K562 (cell line): Measurements from ENCODE around the gene CCDC106. TPM values are rescaled to one million over a fixed set of nuclear protein-coding genes. Genes with fewer than 3 reads are reported as not detected.

ENCODE experiments used
- ATAC-seq: fragments of 200-7000 bp; cut with Tn5 transposase; 3 replicates; pipeline ENCODE4 v1.9.1; 2020; ENCODE audit warnings: moderate library complexity
- BruUV-seq: library from RNA; stranded (reverse); fragments of 400-500 nt; replicated peaks from 2 replicates; lab custom pipeline; 2021; lab: Mats Ljungman, UMichigan
- CTCF ChIA-PET: fragments of 300-600 bp; formaldehyde crosslinking; extraction: SDS; loops from one replicate; lab custom pipeline; 2021; ENCODE audit warnings: low intra/inter-chr PET ratio; lab: Yijun Ruan, JAX
- POLR2A ChIA-PET: fragments of 300-600, 350-650 bp; sonication (Branson Sonifier 250); formaldehyde crosslinking; extraction: SDS; loops from one replicate; lab custom pipeline; 2021; ENCODE audit warnings: antibody characterized with exemption, inconsistent platforms; lab: Yijun Ruan, JAX
- DNase-seq, 4 experiments: peaks; one replicate each; pipeline versions ENCODE4 v3.0.0 to v3.0.0-alpha.2; 2011 to 2018; ENCODE audit warnings: low spot score in 3 of 4, mixed read lengths in 3 of 4; ENCODE audit errors: extremely low read depth in 1 of 4
- FAIRE-seq: peaks from 2 replicates; lab custom pipeline; 2011; peaks lifted over from hg19 to GRCh38; lab: Jason Lieb, UNC
- H2AFZ ChIP-seq: 2 replicates; pipeline ENCODE4 v1.6.0; 2011; ENCODE audit warnings: low read depth, low read length, control low read depth, inconsistent platforms
- H3K27ac ChIP-seq: fragments of 200-600 bp; 3 replicates; pipeline ENCODE4 v1.8.0; 2011; ENCODE audit warnings: low read depth, mild to moderate bottlenecking, control low read depth, inconsistent platforms, low read length, moderate library complexity, mixed read lengths; ENCODE audit errors: extremely low read depth
- H3K27me3 ChIP-seq, 2 experiments: fragments of 300-600 bp in 1 of 2; 2 replicates in 1 of 2; 3 replicates in 1 of 2; pipeline versions ENCODE4 v1.6.0 to v1.8.0; 2011; ENCODE audit warnings: inconsistent platforms in 2 of 2, low read length in 2 of 2, mild to moderate bottlenecking in 1 of 2, mixed read lengths in 1 of 2, moderate library complexity in 1 of 2; ENCODE audit not compliant: control insufficient read depth in 2 of 2, insufficient read depth in 2 of 2
- H3K36me3 ChIP-seq: fragments of 300-600 bp; 3 replicates; pipeline ENCODE4 v1.8.0; 2011; ENCODE audit warnings: mild to moderate bottlenecking, low read length, inconsistent platforms; ENCODE audit not compliant: control insufficient read depth, insufficient read depth
- H3K4me1 ChIP-seq, 2 experiments: fragments of 200-600 bp in 1 of 2; replicated peaks in 1 of 2; 2 replicates in 1 of 2; 3 replicates in 1 of 2; pipeline versions ENCODE4 v1.5.1 to v1.8.0; 2011; ENCODE audit warnings: inconsistent platforms in 2 of 2, low read length in 2 of 2, mild to moderate bottlenecking in 1 of 2, mixed read lengths in 1 of 2, moderate library complexity in 1 of 2; ENCODE audit not compliant: control insufficient read depth in 2 of 2, insufficient read depth in 2 of 2
- H3K4me2 ChIP-seq: 2 replicates; pipeline ENCODE4 v1.6.1; 2011; ENCODE audit warnings: low read length, control low read depth, inconsistent platforms, mixed read lengths; ENCODE audit not compliant: insufficient read depth
- H3K4me3 ChIP-seq: fragments of 200-600 bp; sonication (generic), shearing (Covaris generic); 2 replicates; pipeline ENCODE4 v1.5.1; 2016; ENCODE audit warnings: control low read depth, inconsistent platforms
- H3K79me2 ChIP-seq: fragments of 200-600 bp; 3 replicates; pipeline ENCODE4 v1.8.0; 2011; ENCODE audit warnings: low read length, inconsistent platforms; ENCODE audit not compliant: control insufficient read depth, insufficient read depth
- H3K9ac ChIP-seq, 2 experiments: 2 replicates each; pipeline versions ENCODE4 v1.6.0 to v1.6.1; 2011; ENCODE audit warnings: low read depth in 2 of 2, low read length in 2 of 2, control low read depth in 1 of 2, inconsistent platforms in 1 of 2, mild to moderate bottlenecking in 1 of 2, mixed read lengths in 1 of 2; ENCODE audit not compliant: insufficient read depth in 1 of 2
- H3K9me1 ChIP-seq: one replicate; pipeline ENCODE4 v1.6.0; 2011; ENCODE audit warnings: inconsistent platforms, mild to moderate bottlenecking, low read length, moderate library complexity; ENCODE audit not compliant: control insufficient read depth, insufficient read depth
- H3K9me3 ChIP-seq: replicated peaks from 2 replicates; pipeline ENCODE4 v1.5.1; 2011; ENCODE audit warnings: low read depth, low read length, inconsistent platforms; ENCODE audit not compliant: control insufficient read depth, insufficient read depth
- H4K20me1 ChIP-seq: replicated peaks from 2 replicates; pipeline ENCODE4 v1.6.1; 2011; ENCODE audit warnings: low read length, inconsistent platforms, mixed read lengths; ENCODE audit not compliant: control insufficient read depth, insufficient read depth
- BCOR ChIP-seq: fragments of 450-650 bp; IDR thresholded peaks from 2 replicates; pipeline ENCODE4 v1.6.1; 2016
- BRD9 ChIP-seq: fragments of 450-650 bp; IDR thresholded peaks from 2 replicates; pipeline ENCODE4 v1.6.1; 2018; ENCODE audit warnings: low read depth; ENCODE audit not compliant: partially characterized antibody
- HMG20B ChIP-seq: fragments of 250-450 bp; sonication (Bioruptor Pico); IDR thresholded peaks from 2 replicates; pipeline ENCODE4 v1.5.0; 2021; ENCODE audit warnings: mild to moderate bottlenecking
- MAFG ChIP-seq: fragments of 450-650 bp; conservative IDR thresholded peaks from 2 replicates; pipeline ENCODE4 v1.6.1; 2016; ENCODE audit warnings: missing genetic modification characterization, missing compliant biosample characterization
- XRCC3 ChIP-seq: fragments of 450-650 bp; IDR thresholded peaks from 2 replicates; pipeline ENCODE4 v1.6.1; 2017; ENCODE audit warnings: mild to moderate bottlenecking, moderate library complexity
- WGBS: fragments of 100-300 bp; shearing (Covaris generic); methylation state at CpG from one replicate; pipeline ENCODE4 v1.1.6; 2016; ENCODE audit warnings: low coverage, mixed read lengths; ENCODE audit not compliant: insufficient coverage; ENCODE audit errors: missing lambda C conversion rate; 5-methylcytosine and 5-hydroxymethylcytosine counted together
- in situ Hi-C: fragments of 300-500 bp; cut with MboI; formaldehyde crosslinking; loops from 4 replicates; pipeline ENCODE4 v1.15.0; 2018; ENCODE audit warnings: inconsistent platforms, mixed read lengths
- intact Hi-C: fragments of 100-400 bp; cut with micrococcal nuclease; formaldehyde crosslinking; loops from 2 replicates; pipeline ENCODE4 v1.14.2; 2022
- polyA plus RNA-seq, 8 experiments: library from polyadenylated mRNA; depleted of rRNA in 4 of 8; stranded (reverse) in 5 of 8; unstranded in 3 of 8; fragments of >200 nt; fragmentation: Nextera tagmentation in 2 of 8; fragmentation: Illumina TruSeq in 1 of 8; extraction: Ambion mirVana in 2 of 8; extraction: Trizol in 1 of 8; gene quantifications; 2 replicates each; pipeline versions ENCODE4 v1.2.1 to v1.2.3, GENCODE V29; 2011 to 2014; ENCODE audit warnings: inconsistent platforms in 1 of 8, missing spikeins in 1 of 8
- total RNA-seq, 7 experiments: library from RNA; depleted of rRNA in 6 of 7; stranded (reverse); fragments of >200 nt in 6 of 7; fragmentation: Illumina TruSeq in 2 of 7; extraction: Trizol in 2 of 7; gene quantifications; 2 replicates each; pipeline versions ENCODE4 v1.2.1 to v1.2.3, GENCODE V29; 2011 to 2021; ENCODE audit warnings: low replicate concordance in 1 of 7
- TF ChIP-seq, protein P1 (sequence below): fragments of 250-450 bp; sonication (Bioruptor Pico); IDR thresholded peaks from 2 replicates; pipeline ENCODE4 v1.5.0; 2021
- TF ChIP-seq, protein P2 (sequence below): fragments of 450-650 bp; formaldehyde crosslinking; IDR thresholded peaks from 2 replicates; pipeline ENCODE4 v1.4.0; 2022; ENCODE audit warnings: missing genetic modification characterization
- TF ChIP-seq, protein P3 (sequence below): sonication (generic); formaldehyde crosslinking; IDR thresholded peaks from 2 replicates; pipeline ENCODE4 v1.8.0; 2022; ENCODE audit warnings: mild to moderate bottlenecking, missing genetic modification reagents

CCDC106 gene
- total and polyA plus RNA-seq, 9 of the 15 experiments (the other 6 are each of a cell fraction or from before 2014, with no cell fraction given), result 0.10 to 27.5 (median 15.0) TPM; not detected in 1

DNA sequence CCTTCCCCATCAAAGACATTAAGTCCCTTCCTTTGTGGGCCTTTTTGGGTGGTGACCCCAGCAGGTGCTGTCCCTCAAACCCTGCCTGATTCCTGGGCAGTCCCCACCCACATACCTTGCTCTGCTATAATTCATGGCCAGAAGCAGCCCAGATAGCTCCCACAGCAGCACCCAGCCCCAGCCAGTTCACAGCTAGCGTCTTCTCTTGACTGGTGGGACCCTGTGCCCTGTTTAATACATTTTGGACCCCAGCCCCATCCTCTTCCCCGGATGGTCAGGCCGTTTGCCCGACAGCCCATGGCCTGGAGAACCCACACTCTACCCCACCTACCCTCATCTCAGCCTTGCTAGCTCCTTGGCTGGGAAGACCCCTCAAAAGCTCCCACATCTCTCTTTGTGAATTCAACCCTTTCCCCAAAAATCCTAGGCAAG is 2.1 kb downstream of the CCDC106 start:
- no peak for FAIRE-seq
- Histone ChIP-seq H3K36me3 (peaks cover 39% of the 10 kb centered on the region; the same call in 2 of the 3 replicates), H3K27me3 (no peaks in the 10 kb centered on the region), H3K9ac (no peak overlapping the region), H2AFZ (no peak overlapping the region), H3K9me3 (no peaks in the 10 kb centered on the region), H3K79me2 (peaks cover 40% of the 10 kb centered on the region), H4K20me1 (no peaks in the 10 kb centered on the region), H3K27ac (no peak overlapping the region), H3K9me1 (no peaks in the 10 kb centered on the region), H3K4me2 (no peak overlapping the region), H3K4me3 (no peak overlapping the region), H3K4me1 (peaks cover 16 to 74% of the 10 kb centered on the region in 2 experiments; a peak in 4 of 5 replicates)
- CTCF ChIA-PET, result no interaction called here
- no peak for ATAC-seq
- no TSS peak for BruUV-seq
- 96% methylated on average over 4 of the region's 4 CpGs for WGBS
- no peak for DNase-seq
- intact Hi-C loops (no loop called here), in situ Hi-C loops (no loop called here)
- TF ChIP-seq, protein P1, sequence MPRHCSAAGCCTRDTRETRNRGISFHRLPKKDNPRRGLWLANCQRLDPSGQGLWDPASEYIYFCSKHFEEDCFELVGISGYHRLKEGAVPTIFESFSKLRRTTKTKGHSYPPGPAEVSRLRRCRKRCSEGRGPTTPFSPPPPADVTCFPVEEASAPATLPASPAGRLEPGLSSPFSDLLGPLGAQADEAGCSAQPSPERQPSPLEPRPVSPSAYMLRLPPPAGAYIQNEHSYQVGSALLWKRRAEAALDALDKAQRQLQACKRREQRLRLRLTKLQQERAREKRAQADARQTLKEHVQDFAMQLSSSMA (CRISPR knock-in tag), result no peak
- TF ChIP-seq, protein P2, sequence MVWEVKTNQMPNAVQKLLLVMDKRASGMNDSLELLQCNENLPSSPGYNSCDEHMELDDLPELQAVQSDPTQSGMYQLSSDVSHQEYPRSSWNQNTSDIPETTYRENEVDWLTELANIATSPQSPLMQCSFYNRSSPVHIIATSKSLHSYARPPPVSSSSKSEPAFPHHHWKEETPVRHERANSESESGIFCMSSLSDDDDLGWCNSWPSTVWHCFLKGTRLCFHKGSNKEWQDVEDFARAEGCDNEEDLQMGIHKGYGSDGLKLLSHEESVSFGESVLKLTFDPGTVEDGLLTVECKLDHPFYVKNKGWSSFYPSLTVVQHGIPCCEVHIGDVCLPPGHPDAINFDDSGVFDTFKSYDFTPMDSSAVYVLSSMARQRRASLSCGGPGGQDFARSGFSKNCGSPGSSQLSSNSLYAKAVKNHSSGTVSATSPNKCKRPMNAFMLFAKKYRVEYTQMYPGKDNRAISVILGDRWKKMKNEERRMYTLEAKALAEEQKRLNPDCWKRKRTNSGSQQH (CRISPR knock-in tag), result no peak
- no peak for TF ChIP-seq BCOR
- TF ChIP-seq, protein P3, sequence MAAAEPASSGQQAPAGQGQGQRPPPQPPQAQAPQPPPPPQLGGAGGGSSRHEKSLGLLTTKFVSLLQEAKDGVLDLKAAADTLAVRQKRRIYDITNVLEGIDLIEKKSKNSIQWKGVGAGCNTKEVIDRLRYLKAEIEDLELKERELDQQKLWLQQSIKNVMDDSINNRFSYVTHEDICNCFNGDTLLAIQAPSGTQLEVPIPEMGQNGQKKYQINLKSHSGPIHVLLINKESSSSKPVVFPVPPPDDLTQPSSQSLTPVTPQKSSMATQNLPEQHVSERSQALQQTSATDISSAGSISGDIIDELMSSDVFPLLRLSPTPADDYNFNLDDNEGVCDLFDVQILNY (CRISPR knock-in tag), result no peak
- TF ChIP-seq BRD9, result no peak
- no peak for TF ChIP-seq XRCC3
- TF ChIP-seq MAFG (tag), result no peak
- no peak for TF ChIP-seq HMG20B (CRISPR knock-in tag)
- POLR2A ChIA-PET, result no interaction called here
